ENCODE data around the gene CORO2B.

The CORO2B gene

GRCh38 chr15:68587769-68588385, 9.1 kb downstream of the CORO2B start:
- no peak for TF ChIP-seq CTCF (IDR thresholded peaks at IDR 0.05; ENCODE audit: borderline replicate concordance, control extremely low read depth, extremely low read depth, insufficient read depth, missing control alignments)
- no peak for DNase-seq (ENCODE audit: low spot score)
- in situ Hi-C loops (cut with MboI; ENCODE audit: low sequenced_read_pairs, unreplicated experiment) = no loop called here

GRCh38 chr15:68589053-68589452, 10.3 kb downstream of the CORO2B start:
- DNase-seq (ENCODE audit: low spot score) = no peak
- in situ Hi-C loops (cut with MboI; ENCODE audit: low sequenced_read_pairs, unreplicated experiment) = no loop called here
- no peak for TF ChIP-seq CTCF (IDR thresholded peaks at IDR 0.05; ENCODE audit: borderline replicate concordance, control extremely low read depth, extremely low read depth, insufficient read depth, missing control alignments)

- DNase-seq (ENCODE audit: low spot score) = no peak
- no peak for TF ChIP-seq CTCF (IDR thresholded peaks at IDR 0.05; ENCODE audit: borderline replicate concordance, control extremely low read depth, extremely low read depth, insufficient read depth, missing control alignments)
- in situ Hi-C loops (cut with MboI; ENCODE audit: low sequenced_read_pairs, unreplicated experiment) = no loop called here
These were observed 11.3 kb downstream of the CORO2B start for GRCh38 chr15:68589783-68590710.

GRCh38 chr15:68590721-68591389, 12.1 kb downstream of the CORO2B start:
- no peak for DNase-seq (ENCODE audit: low spot score)
- TF ChIP-seq CTCF (IDR thresholded peaks at IDR 0.05; ENCODE audit: borderline replicate concordance, control extremely low read depth, extremely low read depth, insufficient read depth, missing control alignments) = no peak
- in situ Hi-C loops (cut with MboI; ENCODE audit: low sequenced_read_pairs, unreplicated experiment) = no loop called here

GRCh38 chr15:68592054-68592453, 13.3 kb downstream of the CORO2B start:
- in situ Hi-C loops (cut with MboI; ENCODE audit: low sequenced_read_pairs, unreplicated experiment) = no loop called here
- no peak for DNase-seq (ENCODE audit: low spot score)
- no peak for TF ChIP-seq CTCF (IDR thresholded peaks at IDR 0.05; ENCODE audit: borderline replicate concordance, control extremely low read depth, extremely low read depth, insufficient read depth, missing control alignments)

- in situ Hi-C loops (cut with MboI; ENCODE audit: low sequenced_read_pairs, unreplicated experiment) = no loop called here
- no peak for DNase-seq (ENCODE audit: low spot score)
- no peak for TF ChIP-seq CTCF (IDR thresholded peaks at IDR 0.05; ENCODE audit: borderline replicate concordance, control extremely low read depth, extremely low read depth, insufficient read depth, missing control alignments)
These were observed 13.8 kb downstream of the CORO2B start for GRCh38 chr15:68592544-68592943.
